K562 (cell line): ENCODE results near the gene CCDC7. TPM values are rescaled to one million over a fixed set of nuclear protein-coding genes. Genes with fewer than 3 reads are reported as not detected.
A peak's percentile ranks its signal among the peaks of the same experiment; 100 is the strongest.

ENCODE experiments used
- ELF2 ChIP-seq: fragments of 250-450 bp; sonication (Bioruptor Pico); IDR thresholded peaks from 2 replicates; pipeline ENCODE4 v1.5.0; 2021; ENCODE audit warnings: mild to moderate bottlenecking
- ELF4 ChIP-seq: fragments of 450-650 bp; formaldehyde crosslinking; IDR thresholded peaks from 2 replicates; pipeline ENCODE4 v1.4.0; 2022; ENCODE audit warnings: missing genetic modification characterization
- FOXK2 ChIP-seq, 2 experiments: fragments of 450-650 bp; IDR thresholded peaks in 1 of 2; conservative IDR thresholded peaks in 1 of 2; 2 replicates each; pipeline ENCODE4 v1.6.1; 2016; ENCODE audit warnings: low read depth in 2 of 2, mild to moderate bottlenecking in 1 of 2
- KAT7 ChIP-seq: sonication (generic); formaldehyde crosslinking; IDR thresholded peaks from 2 replicates; pipeline ENCODE4 v1.8.0; 2022; ENCODE audit warnings: missing genetic modification reagents, mild to moderate bottlenecking, borderline replicate concordance
- MAFG ChIP-seq: fragments of 450-650 bp; conservative IDR thresholded peaks from 2 replicates; pipeline ENCODE4 v1.6.1; 2016; ENCODE audit warnings: missing genetic modification characterization, missing compliant biosample characterization
- NELFE ChIP-seq: IDR thresholded peaks from 2 replicates; pipeline ENCODE4 v1.6.1; 2011; ENCODE audit warnings: mild to moderate bottlenecking; ENCODE audit not compliant: insufficient read depth, insufficient read length
- NFRKB ChIP-seq: fragments of 450-650 bp; IDR thresholded peaks from 2 replicates; pipeline ENCODE4 v1.6.1; 2016; ENCODE audit warnings: low read depth
- NR2C2 ChIP-seq, 2 experiments: fragments of 200-800 bp in 1 of 2; sonication (Bioruptor generic) in 1 of 2; sonication (generic) in 1 of 2; formaldehyde crosslinking in 1 of 2; IDR thresholded peaks; 2 replicates each; pipeline versions ENCODE4 v1.6.1 to v1.8.0; 2016 to 2022; ENCODE audit warnings: mild to moderate bottlenecking in 1 of 2, missing compliant biosample characterization in 1 of 2, missing genetic modification characterization in 1 of 2, missing genetic modification reagents in 1 of 2
- PHTF2 ChIP-seq: fragments of 250-450 bp; sonication (Bioruptor Pico); IDR thresholded peaks from 2 replicates; pipeline ENCODE4 v1.5.0; 2021; ENCODE audit warnings: mild to moderate bottlenecking
- POLR2A ChIP-seq: fragments of 450-650 bp; conservative IDR thresholded peaks from 2 replicates; pipeline ENCODE4 v1.6.1; 2016
- POLR2H ChIP-seq: IDR thresholded peaks from 2 replicates; pipeline ENCODE4 v1.6.1; 2016; ENCODE audit warnings: missing genetic modification characterization, low read depth, mild to moderate bottlenecking, control low read depth, missing compliant biosample characterization, moderate library complexity
- SPI1 ChIP-seq: IDR thresholded peaks from 2 replicates; pipeline ENCODE4 v1.6.1; 2011; ENCODE audit warnings: low read depth, low read length, control low read depth, borderline replicate concordance
- TAL1 ChIP-seq: fragments of 450-650 bp; IDR thresholded peaks from 2 replicates; pipeline ENCODE4 v1.6.1; 2016; ENCODE audit warnings: mild to moderate bottlenecking
- WHSC1 ChIP-seq: IDR thresholded peaks from one replicate; pipeline ENCODE4 v1.6.1; 2012; ENCODE audit warnings: low read length, control low read depth, inconsistent platforms
- ZNF282 ChIP-seq: sonication (generic); formaldehyde crosslinking; IDR thresholded peaks from 2 replicates; pipeline ENCODE4 v1.8.1; 2023; ENCODE audit warnings: missing genetic modification reagents
- polyA plus RNA-seq, 8 experiments: library from polyadenylated mRNA; depleted of rRNA in 4 of 8; stranded (reverse) in 5 of 8; unstranded in 3 of 8; fragments of >200 nt; fragmentation: Nextera tagmentation in 2 of 8; fragmentation: Illumina TruSeq in 1 of 8; extraction: Ambion mirVana in 2 of 8; extraction: Trizol in 1 of 8; gene quantifications; 2 replicates each; pipeline versions ENCODE4 v1.2.1 to v1.2.3, GENCODE V29; 2011 to 2014; ENCODE audit warnings: inconsistent platforms in 1 of 8, missing spikeins in 1 of 8
- total RNA-seq, 7 experiments: library from RNA; depleted of rRNA in 6 of 7; stranded (reverse); fragments of >200 nt in 6 of 7; fragmentation: Illumina TruSeq in 2 of 7; extraction: Trizol in 2 of 7; gene quantifications; 2 replicates each; pipeline versions ENCODE4 v1.2.1 to v1.2.3, GENCODE V29; 2011 to 2021; ENCODE audit warnings: low replicate concordance in 1 of 7
- TF ChIP-seq, protein P1 (sequence below): fragments of 250-450 bp; sonication (Bioruptor Pico); IDR thresholded peaks from 2 replicates; pipeline ENCODE4 v1.4.0; 2020
- TF ChIP-seq, protein P2 (sequence below): IDR thresholded peaks from 2 replicates; pipeline ENCODE4 v1.6.1; 2012; ENCODE audit warnings: low read depth, low read length, improper control_type of control experiment, borderline replicate concordance
- TF ChIP-seq, protein P3 (sequence below): fragments of 200-800 bp; sonication (Bioruptor generic); IDR thresholded peaks from 2 replicates; pipeline ENCODE4 v1.6.1; 2017; ENCODE audit warnings: missing genetic modification characterization, missing compliant biosample characterization
- TF ChIP-seq, protein P4 (sequence below): fragments of 450-650 bp; formaldehyde crosslinking; IDR thresholded peaks from 2 replicates; pipeline ENCODE4 v1.4.0; 2022; ENCODE audit warnings: missing genetic modification characterization
- TF ChIP-seq, protein P5 (sequence below): fragments of 250-450 bp; sonication (Bioruptor Pico); IDR thresholded peaks from 2 replicates; pipeline ENCODE4 v1.9.0; 2021; ENCODE audit warnings: mild to moderate bottlenecking

CCDC7 gene
- total and polyA plus RNA-seq, 9 of the 15 experiments (the other 6 are each of a cell fraction or from before 2014, with no cell fraction given): 1.5 to 6.6 (median 2.7) TPM

DNA sequence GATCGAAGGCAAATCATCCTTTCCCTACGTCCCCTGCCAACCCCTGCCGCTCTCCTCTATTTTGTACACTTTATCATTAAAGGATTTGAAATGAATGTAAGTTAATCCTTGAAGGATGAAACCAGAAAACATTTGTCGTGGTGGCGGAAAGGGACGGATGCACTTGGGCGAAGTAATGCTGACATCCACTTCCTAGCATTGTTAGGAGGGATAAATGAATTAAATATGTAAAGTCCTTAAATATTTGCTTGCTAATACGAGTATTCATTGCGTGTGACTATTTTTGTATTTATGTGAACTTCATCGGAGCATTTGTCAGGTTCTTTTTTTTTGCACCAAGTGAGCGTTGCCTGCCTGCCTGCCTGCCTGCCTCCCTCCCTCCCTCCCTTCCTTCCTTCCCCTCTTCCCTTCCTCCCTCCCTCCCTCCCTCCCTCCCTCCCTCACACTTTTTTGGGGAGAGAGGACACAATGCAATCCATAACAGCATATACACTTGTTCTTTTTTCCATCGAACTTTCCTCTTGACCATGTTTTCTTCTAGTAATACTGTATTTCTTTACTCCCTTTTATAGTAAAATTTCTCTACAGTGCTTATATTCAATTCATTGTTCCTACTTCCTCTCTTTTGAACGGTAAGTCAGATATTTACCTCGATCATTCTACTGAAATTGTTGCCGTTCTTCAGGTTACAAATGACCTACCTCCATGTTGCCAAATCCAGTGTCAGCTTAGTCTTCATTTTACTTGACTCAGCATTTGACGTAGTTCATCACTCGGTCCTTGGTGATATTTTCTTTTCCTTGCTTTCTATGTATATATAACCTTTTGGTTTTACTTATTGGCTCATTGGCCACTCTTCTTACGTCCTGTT lies 831 bp downstream of the CCDC7 start (continued):
- TF ChIP-seq, protein P1, sequence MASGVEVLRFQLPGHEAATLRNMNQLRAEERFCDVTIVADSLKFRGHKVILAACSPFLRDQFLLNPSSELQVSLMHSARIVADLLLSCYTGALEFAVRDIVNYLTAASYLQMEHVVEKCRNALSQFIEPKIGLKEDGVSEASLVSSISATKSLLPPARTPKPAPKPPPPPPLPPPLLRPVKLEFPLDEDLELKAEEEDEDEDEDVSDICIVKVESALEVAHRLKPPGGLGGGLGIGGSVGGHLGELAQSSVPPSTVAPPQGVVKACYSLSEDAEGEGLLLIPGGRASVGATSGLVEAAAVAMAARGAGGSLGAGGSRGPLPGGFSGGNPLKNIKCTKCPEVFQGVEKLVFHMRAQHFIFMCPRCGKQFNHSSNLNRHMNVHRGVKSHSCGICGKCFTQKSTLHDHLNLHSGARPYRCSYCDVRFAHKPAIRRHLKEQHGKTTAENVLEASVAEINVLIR (CRISPR knock-in tag): no peak
- TF ChIP-seq ELF2 (CRISPR knock-in tag) (no peak), PHTF2 (CRISPR knock-in tag) (no peak), MAFG (tag) (peak; percentile 67), TAL1 (no peak), ELF4 (CRISPR knock-in tag) (no peak), SPI1 (peak; percentile 17; the same call in 1 of the 2 replicates), FOXK2 (conservative IDR thresholded peaks at IDR 0.05 in 1 of 2, IDR thresholded peaks at IDR 0.05 in 1 of 2; ENCODE audit: low read depth in 2 of 2) (peak; percentile 58 to 72), NR2C2 (CRISPR knock-in tag; IDR thresholded peaks at IDR 0.05) (no peak), NR2C2 (tag; IDR thresholded peaks at IDR 0.05) (peak; percentile 0; the same call in 1 of the 2 replicates), POLR2A (0 out of 2 replicates have a peak, but pooled peaks have one; percentile 48), WHSC1 (no peak), ZNF282 (CRISPR knock-in tag) (no peak), NFRKB (peak; percentile 60), NELFE (no peak), KAT7 (CRISPR knock-in tag) (no peak), POLR2H (tag) (peak; percentile 47; the same call in 1 of the 2 replicates)
- TF ChIP-seq, protein P2, sequence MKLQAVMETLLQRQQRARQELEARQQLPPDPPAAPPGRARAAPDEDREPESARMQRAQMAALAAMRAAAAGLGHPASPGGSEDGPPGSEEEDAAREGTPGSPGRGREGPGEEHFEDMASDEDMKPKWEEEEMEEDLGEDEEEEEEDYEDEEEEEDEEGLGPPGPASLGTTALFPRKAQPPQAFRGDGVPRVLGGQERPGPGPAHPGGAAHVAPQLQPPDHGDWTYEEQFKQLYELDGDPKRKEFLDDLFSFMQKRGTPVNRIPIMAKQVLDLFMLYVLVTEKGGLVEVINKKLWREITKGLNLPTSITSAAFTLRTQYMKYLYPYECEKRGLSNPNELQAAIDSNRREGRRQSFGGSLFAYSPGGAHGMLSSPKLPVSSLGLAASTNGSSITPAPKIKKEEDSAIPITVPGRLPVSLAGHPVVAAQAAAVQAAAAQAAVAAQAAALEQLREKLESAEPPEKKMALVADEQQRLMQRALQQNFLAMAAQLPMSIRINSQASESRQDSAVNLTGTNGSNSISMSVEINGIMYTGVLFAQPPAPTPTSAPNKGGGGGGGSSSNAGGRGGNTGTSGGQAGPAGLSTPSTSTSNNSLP: no peak
- TF ChIP-seq, protein P3, sequence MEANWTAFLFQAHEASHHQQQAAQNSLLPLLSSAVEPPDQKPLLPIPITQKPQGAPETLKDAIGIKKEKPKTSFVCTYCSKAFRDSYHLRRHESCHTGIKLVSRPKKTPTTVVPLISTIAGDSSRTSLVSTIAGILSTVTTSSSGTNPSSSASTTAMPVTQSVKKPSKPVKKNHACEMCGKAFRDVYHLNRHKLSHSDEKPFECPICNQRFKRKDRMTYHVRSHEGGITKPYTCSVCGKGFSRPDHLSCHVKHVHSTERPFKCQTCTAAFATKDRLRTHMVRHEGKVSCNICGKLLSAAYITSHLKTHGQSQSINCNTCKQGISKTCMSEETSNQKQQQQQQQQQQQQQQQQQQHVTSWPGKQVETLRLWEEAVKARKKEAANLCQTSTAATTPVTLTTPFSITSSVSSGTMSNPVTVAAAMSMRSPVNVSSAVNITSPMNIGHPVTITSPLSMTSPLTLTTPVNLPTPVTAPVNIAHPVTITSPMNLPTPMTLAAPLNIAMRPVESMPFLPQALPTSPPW: peak; percentile 80
- TF ChIP-seq, protein P4, sequence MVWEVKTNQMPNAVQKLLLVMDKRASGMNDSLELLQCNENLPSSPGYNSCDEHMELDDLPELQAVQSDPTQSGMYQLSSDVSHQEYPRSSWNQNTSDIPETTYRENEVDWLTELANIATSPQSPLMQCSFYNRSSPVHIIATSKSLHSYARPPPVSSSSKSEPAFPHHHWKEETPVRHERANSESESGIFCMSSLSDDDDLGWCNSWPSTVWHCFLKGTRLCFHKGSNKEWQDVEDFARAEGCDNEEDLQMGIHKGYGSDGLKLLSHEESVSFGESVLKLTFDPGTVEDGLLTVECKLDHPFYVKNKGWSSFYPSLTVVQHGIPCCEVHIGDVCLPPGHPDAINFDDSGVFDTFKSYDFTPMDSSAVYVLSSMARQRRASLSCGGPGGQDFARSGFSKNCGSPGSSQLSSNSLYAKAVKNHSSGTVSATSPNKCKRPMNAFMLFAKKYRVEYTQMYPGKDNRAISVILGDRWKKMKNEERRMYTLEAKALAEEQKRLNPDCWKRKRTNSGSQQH (CRISPR knock-in tag): no peak
- TF ChIP-seq, protein P5, sequence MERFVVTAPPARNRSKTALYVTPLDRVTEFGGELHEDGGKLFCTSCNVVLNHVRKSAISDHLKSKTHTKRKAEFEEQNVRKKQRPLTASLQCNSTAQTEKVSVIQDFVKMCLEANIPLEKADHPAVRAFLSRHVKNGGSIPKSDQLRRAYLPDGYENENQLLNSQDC (CRISPR knock-in tag): 0 out of 2 replicates have a peak, but pooled peaks have one; percentile 17
